ENCODE data around the gene MTERF4. TPM values are rescaled to one million over a fixed set of nuclear protein-coding genes. Genes with fewer than 3 reads are reported as not detected.

Gene MTERF4
- total RNA-seq, 1 donor from 2014 or later: 15.4 TPM

- DNase-seq (ENCODE audit: low spot score) (peak; percentile 72), ATAC-seq (peak; percentile 93)
These were observed 33.6 kb upstream of the MTERF4 start for GRCh38 chr2:241135737-241136136.

GRCh38 chr2:241134711-241135110 is 32.6 kb upstream of the MTERF4 start:
- DNase-seq (ENCODE audit: low spot score) (no peak), ATAC-seq (no peak)

GRCh38 chr2:241133436-241133820 is 31.3 kb upstream of the MTERF4 start:
- DNase-seq (ENCODE audit: low spot score): no peak
- ATAC-seq: no peak

- ATAC-seq (no peak), DNase-seq (ENCODE audit: low spot score) (no peak)
These were observed 30.7 kb upstream of the MTERF4 start for GRCh38 chr2:241132538-241133435.

GRCh38 chr2:241131531-241131930 is 29.4 kb upstream of the MTERF4 start:
- ATAC-seq: no peak
- no peak for DNase-seq (ENCODE audit: low spot score)

GRCh38 chr2:241130316-241130715 is 28.2 kb upstream of the MTERF4 start:
- DNase-seq (ENCODE audit: low spot score) (no peak), ATAC-seq (no peak)

GRCh38 chr2:241129086-241129871 is 27.2 kb upstream of the MTERF4 start:
- no peak for ATAC-seq

GRCh38 chr2:241128266-241128665 is 26.2 kb upstream of the MTERF4 start:
- DNase-seq (ENCODE audit: low spot score) (no peak), ATAC-seq (no peak)

More at GRCh38 chr2:241129086-241129871, 27.2 kb upstream of the MTERF4 start:
- DNase-seq (ENCODE audit: low spot score): no peak

- no peak for ATAC-seq
- DNase-seq (ENCODE audit: low spot score): no peak
These were observed 24.7 kb upstream of the MTERF4 start for GRCh38 chr2:241126771-241127202.

GRCh38 chr2:241126201-241126611 is 24.1 kb upstream of the MTERF4 start:
- peak; percentile 53 for ATAC-seq
- peak; percentile 79 for DNase-seq (ENCODE audit: low spot score)

- ATAC-seq (no peak), DNase-seq (ENCODE audit: low spot score) (no peak)
These were observed 23.5 kb upstream of the MTERF4 start for GRCh38 chr2:241125626-241126025.

- DNase-seq (ENCODE audit: low spot score) (peak; percentile 92), ATAC-seq (peak; percentile 95)
These were observed 21.9 kb upstream of the MTERF4 start for GRCh38 chr2:241123816-241124536.

GRCh38 chr2:241122376-241123002 is 20.4 kb upstream of the MTERF4 start:
- DNase-seq (ENCODE audit: low spot score) (no peak), ATAC-seq (no peak)

- no peak for ATAC-seq
- DNase-seq (ENCODE audit: low spot score): no peak
These were observed 18.9 kb upstream of the MTERF4 start for GRCh38 chr2:241121008-241121407.

- DNase-seq (ENCODE audit: low spot score): no peak
- no peak for ATAC-seq
These were observed 18.4 kb upstream of the MTERF4 start for GRCh38 chr2:241120440-241120839.

GRCh38 chr2:241118737-241119505 is 16.8 kb upstream of the MTERF4 start:
- no peak for DNase-seq (ENCODE audit: low spot score)
- no peak for ATAC-seq

GRCh38 chr2:241116606-241117560 is 14.8 kb upstream of the MTERF4 start:
- ATAC-seq (no peak), DNase-seq (ENCODE audit: low spot score) (no peak)

- DNase-seq (ENCODE audit: low spot score) (no peak), ATAC-seq (no peak)
These were observed 13.3 kb upstream of the MTERF4 start for GRCh38 chr2:241115361-241115760.

- ATAC-seq (no peak), DNase-seq (ENCODE audit: low spot score) (no peak)
These were observed 12.7 kb upstream of the MTERF4 start for GRCh38 chr2:241114836-241115235.

Measured in left lobe of liver (tissue), 2 donors.